ENCODE measurements around the gene ARHGDIG.

DNA sequence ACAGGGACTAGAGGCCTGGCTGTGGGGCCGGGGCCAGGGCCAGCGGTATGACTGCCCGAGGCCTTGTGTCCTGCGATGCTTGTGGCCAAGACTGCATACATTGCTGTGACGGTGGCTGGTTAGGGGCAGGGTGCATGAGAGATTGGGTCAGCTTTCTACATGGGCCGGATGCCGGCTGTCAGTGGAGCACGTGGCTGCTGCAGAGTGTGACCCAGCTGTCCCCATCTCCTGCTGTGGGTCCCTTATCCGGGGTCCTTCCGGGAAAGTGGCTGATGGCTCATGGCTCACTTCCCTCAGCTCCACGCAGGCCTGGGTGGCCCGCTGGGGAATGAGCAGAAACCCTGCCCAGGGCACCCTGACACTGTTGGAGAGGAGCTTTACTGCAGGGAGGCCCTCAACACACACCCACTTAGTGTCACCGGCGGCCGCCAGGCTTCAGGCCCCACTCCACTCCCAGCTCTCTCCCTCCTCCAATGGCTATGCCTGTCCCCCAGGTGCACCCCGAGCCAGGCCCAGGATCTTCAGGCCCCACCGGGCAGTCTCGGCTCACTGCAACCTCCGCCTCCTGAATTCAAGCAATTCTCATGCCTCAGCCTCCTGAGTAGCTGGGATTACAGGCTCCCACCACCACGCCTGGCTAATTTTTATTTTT is 3.8 kb upstream of the ARHGDIG start:
- TF ChIP-seq CTCF (conservative IDR thresholded peaks at IDR 0.05; ENCODE audit: low read depth, low read length) (no peak), MXI1 (IDR thresholded peaks at IDR 0.05; ENCODE audit: borderline replicate concordance, low read depth, low read length) (no peak), SMC3 (IDR thresholded peaks at IDR 0.05; ENCODE audit: low read depth, low read length) (no peak), FOS (IDR thresholded peaks at IDR 0.05; ENCODE audit: low read depth, low read length) (no peak), RFX5 (IDR thresholded peaks at IDR 0.05; ENCODE audit: low read depth, low read length) (no peak), RAD21 (IDR thresholded peaks at IDR 0.05; ENCODE audit: low read length) (no peak), POLR2A (IDR thresholded peaks at IDR 0.05; ENCODE audit: low read depth, low read length) (no peak), CEBPB (IDR thresholded peaks at IDR 0.05; ENCODE audit: low read depth, low read length) (no peak)
